C4-2B (cell line): ENCODE measurements around the gene CEACAM20.
"Not testable (repeated sequence)": the region's sequence is repeated elsewhere in the genome, so short reads cannot be mapped to it uniquely, and the experiment has no call there.

Experiments
- H3K27ac ChIP-seq: fragments of 450-650 bp; 2 replicates; pipeline ENCODE4 v1.5.1; 2017
- CTCF ChIP-seq: fragments of 450-650 bp; conservative IDR thresholded peaks from 2 replicates; pipeline ENCODE4 v1.5.1; 2017; ENCODE audit warnings: mild to moderate bottlenecking
- ZFX ChIP-seq: fragments of 450-650 bp; IDR thresholded peaks from 2 replicates; pipeline ENCODE4 v1.6.1; 2017

Gene CEACAM20

GRCh38 chr19:44557933-44558332 is 28.5 kb upstream of the CEACAM20 start:
- peak overlapping the region; percentile 55 for H3K27ac ChIP-seq
- TF ChIP-seq CTCF (no peak), ZFX (no peak)

GRCh38 chr19:44554641-44555246 is 25.3 kb upstream of the CEACAM20 start:
- TF ChIP-seq ZFX (no peak), CTCF (no peak)
- H3K27ac ChIP-seq, result no peak overlapping the region

DNA sequence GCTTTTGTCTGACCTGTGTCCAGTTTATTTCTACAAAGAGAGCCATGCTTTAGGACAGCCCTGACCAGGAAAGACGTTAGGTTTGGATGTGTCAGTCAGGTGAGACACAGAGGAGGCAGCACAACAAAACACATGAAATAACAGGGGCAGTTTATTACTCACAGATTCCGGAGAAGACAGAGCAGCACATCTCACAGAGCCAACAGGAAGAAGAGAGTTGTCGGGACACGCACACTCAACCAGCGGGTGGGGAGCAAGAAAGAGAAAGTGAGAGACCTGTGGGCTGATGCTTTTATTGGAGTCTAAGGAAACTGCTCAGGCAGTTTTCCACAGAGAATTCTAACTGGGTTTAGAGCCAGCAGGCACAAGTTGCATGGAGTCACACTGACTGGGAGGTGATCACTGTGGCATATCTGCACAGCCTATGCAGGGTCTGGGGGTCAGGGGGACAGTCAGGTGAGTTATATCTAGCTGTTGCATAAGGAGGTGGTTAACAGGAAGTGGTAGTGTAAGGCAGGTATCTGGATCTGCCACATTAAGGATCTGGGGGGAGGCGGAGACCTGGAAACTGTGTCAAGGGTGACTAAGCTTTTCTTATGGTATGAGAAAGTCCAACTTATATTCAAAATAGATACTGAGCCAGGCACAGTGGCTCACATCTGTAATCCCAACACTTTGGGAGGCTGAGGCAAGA is 24.1 kb upstream of the CEACAM20 start:
- H3K27ac ChIP-seq, result no peak overlapping the region
- no peak for TF ChIP-seq ZFX
- no peak for TF ChIP-seq CTCF

DNA sequence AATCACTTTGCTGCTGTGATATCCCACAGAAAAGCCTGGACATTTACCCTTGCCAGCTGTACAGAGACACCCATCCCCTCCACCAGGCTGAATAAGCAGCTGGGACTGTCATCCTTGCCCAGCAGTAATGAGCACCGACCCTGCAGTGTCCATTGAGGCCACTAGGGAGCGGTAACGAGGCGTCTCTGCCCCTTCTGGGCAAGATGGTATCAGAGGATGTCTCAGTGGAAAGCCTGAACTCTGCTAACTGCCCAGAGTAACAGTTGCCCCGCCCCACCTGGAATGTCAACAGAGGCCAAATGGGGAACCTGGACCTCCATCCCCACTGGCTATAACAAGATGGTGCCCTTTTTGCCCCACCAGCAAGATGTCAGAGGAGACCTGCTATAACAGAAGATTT is 22.8 kb upstream of the CEACAM20 start:
- no peak overlapping the region for H3K27ac ChIP-seq

DNA sequence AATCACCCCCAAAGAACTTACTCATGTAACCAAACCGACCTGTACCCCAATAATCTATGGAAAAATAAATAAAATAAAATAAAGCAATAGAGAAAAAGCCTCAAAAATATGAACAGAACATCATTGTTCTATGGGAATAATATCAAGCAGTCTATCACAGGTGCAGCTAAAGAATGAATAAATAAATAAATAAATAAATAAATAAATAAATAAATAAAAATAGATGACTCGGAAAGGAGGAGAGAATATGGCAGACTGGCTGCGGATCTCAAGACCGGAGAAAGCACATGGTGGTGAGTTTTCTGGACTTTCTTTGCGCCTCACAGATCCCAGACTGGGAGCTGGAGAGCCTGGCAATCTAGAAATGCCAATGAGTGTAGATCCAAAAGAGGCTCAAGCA is 22.4 kb upstream of the CEACAM20 start:
- H3K27ac ChIP-seq, result no peak overlapping the region
- TF ChIP-seq ZFX (no peak), CTCF (no peak)

More for the DNA sequence above, 22.8 kb upstream of the CEACAM20 start:
- peak; percentile 45 for TF ChIP-seq CTCF
- no peak for TF ChIP-seq ZFX

- not testable (repeated sequence) for H3K27ac ChIP-seq
Measured at GRCh38 chr19:44550976-44551375, 21.5 kb upstream of the CEACAM20 start.

- TF ChIP-seq ZFX, result no peak
- no peak for TF ChIP-seq CTCF
- H3K27ac ChIP-seq, result no peak overlapping the region
Measured at GRCh38 chr19:44549507-44549906, 20.0 kb upstream of the CEACAM20 start.

DNA sequence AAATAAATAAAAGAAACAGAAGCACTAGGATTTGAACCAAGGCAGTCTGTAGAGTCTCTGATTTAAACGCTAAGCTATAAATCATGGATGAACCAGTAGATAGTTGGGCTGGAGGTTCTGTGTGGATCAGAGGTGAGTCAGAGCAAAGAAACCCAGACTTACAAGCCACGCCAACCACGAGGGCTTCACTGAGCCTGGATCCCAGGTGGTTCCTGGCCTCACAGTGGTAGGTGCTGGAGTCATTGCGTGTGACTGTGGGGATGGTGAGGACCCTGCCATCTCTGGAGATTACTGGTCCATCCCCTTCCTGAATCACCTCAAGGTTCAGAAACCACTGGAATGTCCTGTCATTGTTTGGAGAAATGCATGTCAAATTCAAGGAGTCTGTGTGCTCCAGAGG is 19.3 kb upstream of the CEACAM20 start:
- no peak overlapping the region; the same call in 1 of the 2 replicates for H3K27ac ChIP-seq

More for the DNA sequence above, 19.3 kb upstream of the CEACAM20 start:
- no peak for TF ChIP-seq ZFX
- no peak for TF ChIP-seq CTCF
